Psoas muscle (tissue), 8 donors: Measurements from ENCODE around the gene KRT13. TPM values are rescaled to one million over a fixed set of nuclear protein-coding genes. Genes with fewer than 3 reads are reported as not detected.

ENCODE experiments used
- ATAC-seq, 4 donors: fragments of 200-7000 bp; cut with Tn5 transposase; one replicate each; pipeline ENCODE4 v1.9.1; 2020; ENCODE audit warnings: moderate library complexity in 3 of 4, mild to moderate bottlenecking in 2 of 4
- DNase-seq, 2 donors: peaks; one replicate each; pipeline ENCODE4 v3.0.0-alpha.2; 2020
- H3K27ac ChIP-seq: fragments of 200-600 bp; one replicate; pipeline ENCODE4 v1.8.0; 2022
- H3K27me3 ChIP-seq, 3 donors: fragments of 200-600 bp in 1 of 3; one replicate each; pipeline versions ENCODE4 v1.6.1 to v1.8.0; 2013 to 2022; ENCODE audit warnings: low read length in 2 of 3, mild to moderate bottlenecking in 2 of 3, moderate library complexity in 1 of 3; ENCODE audit not compliant: insufficient read depth in 3 of 3
- H3K36me3 ChIP-seq, 2 donors: fragments of 200-600 bp in 1 of 2; one replicate each; pipeline versions ENCODE4 v1.6.1 to v1.8.0; 2013 to 2022; ENCODE audit warnings: low read depth in 1 of 2, mild to moderate bottlenecking in 1 of 2, moderate library complexity in 1 of 2; ENCODE audit not compliant: insufficient read depth in 1 of 2
- H3K4me1 ChIP-seq: fragments of 200-600 bp; one replicate; pipeline ENCODE4 v1.8.0; 2022
- H3K4me3 ChIP-seq: fragments of 200-600 bp; one replicate; pipeline ENCODE4 v1.8.0; 2022; ENCODE audit warnings: mild to moderate bottlenecking
- H3K9me3 ChIP-seq: fragments of 200-600 bp; one replicate; pipeline ENCODE4 v1.8.0; 2022
- CTCF ChIP-seq: fragments of 200-600 bp; IDR thresholded peaks from one replicate; pipeline ENCODE4 v1.8.0; 2022; ENCODE audit warnings: antibody characterized with exemption
- WGBS, 3 donors: extraction: QIAGEN DNeasy Blood & Tissue Kit; methylation state at CpG; one replicate each; pipeline versions ENCODE4 v1.1.6 to v1.1.7; 2013; 5-methylcytosine and 5-hydroxymethylcytosine counted together
- intact Hi-C, 2 donors: fragments of 100-400 bp; cut with DNase I; formaldehyde crosslinking; loops; one replicate each; pipeline versions ENCODE4 v1.11.0 to v1.14.2; 2022
- polyA plus RNA-seq, 3 donors: library from polyadenylated mRNA; stranded (reverse); fragments of 200-250 nt; gene quantifications; one replicate each; pipeline ENCODE4 v1.2.3, GENCODE V29; 2013
- total RNA-seq, 4 donors: library from RNA; stranded (reverse); fragmentation: NEBNext Ultra II Directional in 2 of 4; extraction: Animal tissue kit (Norgen Biotek cat#: 25700) in 2 of 4; gene quantifications; one replicate each; pipeline versions ENCODE4 v1.2.1 to v1.2.4, GENCODE V29; 2021 to 2023
- donor health status: healthy with polysubstance abuse.
- donor health status: DM: no; HTN: no; CAD: no; lungs with moderate emphysema.
- donor health status: Bipolar disorder and iron deficiency.
- donor health status: healthy.
- donor health status: DM: yes; HTN: yes; CAD: no.
- donor health status: DM: no; HTN: no; CAD: no.
- donor health status: DM: no; HTN: no; CAD: no.
- donor health status: DM: yes; HTN: yes; CAD: no.

Gene KRT13
- total and polyA plus RNA-seq, 7 donors: 0.13 to 3.3 (median 2.7) TPM; not detected in 2

DNA sequence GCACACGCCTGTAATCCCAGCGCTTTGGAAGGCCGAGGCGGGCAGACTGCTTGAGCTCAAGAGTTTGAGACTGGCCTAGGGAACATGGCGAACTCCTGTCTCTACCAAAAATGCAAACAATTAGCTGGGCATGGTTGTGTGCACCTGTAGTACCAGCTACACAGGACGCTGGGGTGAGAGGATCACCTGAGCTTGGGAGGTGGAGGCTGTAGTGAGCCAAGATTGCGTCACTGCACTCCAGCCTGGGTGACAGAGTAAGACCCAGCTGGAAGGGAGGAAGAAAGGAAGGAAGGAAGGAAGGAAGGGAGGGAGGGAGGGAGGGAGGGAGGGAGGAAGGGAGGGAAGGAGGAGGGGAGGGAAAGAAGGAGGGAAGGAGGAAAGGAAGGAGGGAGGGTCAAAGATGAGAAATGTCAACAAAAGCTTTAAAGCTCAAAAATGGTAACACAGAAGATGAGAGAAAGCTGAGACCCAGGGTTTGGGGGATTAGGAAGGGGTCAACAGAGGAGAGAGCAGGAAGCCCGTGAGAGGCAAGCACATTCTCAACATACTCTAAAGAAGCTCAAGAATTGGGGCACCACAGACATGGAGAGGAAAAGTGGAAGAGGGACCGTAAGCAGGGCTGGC lies 27.6 kb upstream of the KRT13 start:
- DNase-seq: no peak
- peaks cover 0 to 44% (median 13%) of the 10 kb centered on the region in 3 donors for H3K27me3 ChIP-seq
- 73 to 77% (median 74%) methylated on average over 8 to 9 of the region's 9 CpGs for WGBS, 3 donors

GRCh38 chr17:41531993-41532392 lies 26.6 kb upstream of the KRT13 start:
- Histone ChIP-seq H3K36me3 (no peaks in the 10 kb centered on the region), H3K27ac (no peak overlapping the region)
- 41 to 74% (median 49%) methylated on average over 1 of the region's 1 CpG for WGBS, 3 donors

More for the DNA sequence above, 27.6 kb upstream of the KRT13 start:
- no peaks in the 10 kb centered on the region for H3K9me3 ChIP-seq
- no peaks in the 10 kb centered on the region for H3K36me3 ChIP-seq
- peaks cover 3% of the 10 kb centered on the region for H3K4me1 ChIP-seq
- H3K4me3 ChIP-seq: no peak overlapping the region
- intact Hi-C loops: no loop called here
- ATAC-seq: no peak
- no peak overlapping the region for H3K27ac ChIP-seq
- no peak for TF ChIP-seq CTCF

GRCh38 chr17:41530062-41531048 lies 24.9 kb upstream of the KRT13 start:
- Histone ChIP-seq H3K27ac (no peak overlapping the region), H3K4me3 (no peak overlapping the region), H3K36me3 (no peaks in the 10 kb centered on the region), H3K9me3 (no peaks in the 10 kb centered on the region), H3K4me1 (peaks cover 4% of the 10 kb centered on the region), H3K27me3 (peaks cover 0 to 60% (median 24%) of the 10 kb centered on the region in 3 donors)
- DNase-seq: no peak
- intact Hi-C loops: no loop called here
- no peak for TF ChIP-seq CTCF
- WGBS, 3 donors: 70 to 77% (median 70%) methylated on average over 8 of the region's 8 CpGs
- ATAC-seq: no peak

More at GRCh38 chr17:41531993-41532392, 26.6 kb upstream of the KRT13 start:
- Histone ChIP-seq H3K27me3 (peaks cover 0 to 52% (median 21%) of the 10 kb centered on the region in 3 donors), H3K9me3 (no peaks in the 10 kb centered on the region), H3K4me1 (peaks cover 4% of the 10 kb centered on the region), H3K4me3 (no peak overlapping the region)
- intact Hi-C loops: no loop called here
- no peak for TF ChIP-seq CTCF
- DNase-seq (no peak), ATAC-seq (no peak)

- intact Hi-C loops: no loop called here
- no peak for TF ChIP-seq CTCF
- H3K27ac ChIP-seq: no peak overlapping the region
- H3K4me1 ChIP-seq: peaks cover 4% of the 10 kb centered on the region
- H3K4me3 ChIP-seq: no peak overlapping the region
- H3K9me3 ChIP-seq: no peaks in the 10 kb centered on the region
- no peak for ATAC-seq
- no peak for DNase-seq
- 53 to 74% (median 66%) methylated on average over 5 of the region's 5 CpGs for WGBS, 3 donors
- peaks cover 0 to 59% (median 26%) of the 10 kb centered on the region in 3 donors for H3K27me3 ChIP-seq
- no peaks in the 10 kb centered on the region for H3K36me3 ChIP-seq
These were observed 24.1 kb upstream of the KRT13 start for GRCh38 chr17:41529491-41529915.
